ENCODE results near the gene PTPRZ1.

PTPRZ1 gene

GRCh38 chr7:121872831-121873288 lies at the start of gene PTPRZ1:
Gene PTPRZ1, plus strand, starts transcription at chr7:121873161. Its CDS starts 339 bp downstream, at chr7:121873500.
- H3K9me3 ChIP-seq (ENCODE audit: low read length), result peaks cover 9% of the 10 kb centered on the region
- H2AFZ ChIP-seq (ENCODE audit: low read depth, low read length), result peak within 1 kb of the TSS; percentile 81
- no peaks in the 10 kb centered on the region for H3K27me3 ChIP-seq (ENCODE audit: insufficient read depth, low read length)
- peak within 1 kb of the TSS; percentile 100 for H3K4me3 ChIP-seq (ENCODE audit: low read length)
- peaks cover 11% of the 10 kb centered on the region for H3K36me3 ChIP-seq (ENCODE audit: insufficient read depth, low read length)
- H3K4me1 ChIP-seq (ENCODE audit: insufficient read depth, low read length), result peaks cover 9% of the 10 kb centered on the region

- Histone ChIP-seq H2AFZ (ENCODE audit: low read depth, low read length) (no peak overlapping the region), H3K4me1 (ENCODE audit: insufficient read depth, low read length) (peaks cover 7% of the 10 kb centered on the region), H3K36me3 (ENCODE audit: insufficient read depth, low read length) (no peaks in the 10 kb centered on the region), H3K4me3 (ENCODE audit: low read length) (no peak overlapping the region), H3K9me3 (ENCODE audit: low read length) (no peaks in the 10 kb centered on the region), H3K27me3 (ENCODE audit: insufficient read depth, low read length) (no peaks in the 10 kb centered on the region)
Measured at GRCh38 chr7:121824276-121824675, 48.7 kb upstream of the PTPRZ1 start.

GRCh38 chr7:121831351-121831750 lies 41.6 kb upstream of the PTPRZ1 start:
- Histone ChIP-seq H3K9me3 (ENCODE audit: low read length) (no peaks in the 10 kb centered on the region), H2AFZ (ENCODE audit: low read depth, low read length) (peak overlapping the region; percentile 0), H3K4me1 (ENCODE audit: insufficient read depth, low read length) (peaks cover 8% of the 10 kb centered on the region), H3K36me3 (ENCODE audit: insufficient read depth, low read length) (no peaks in the 10 kb centered on the region), H3K4me3 (ENCODE audit: low read length) (no peak overlapping the region), H3K27me3 (ENCODE audit: insufficient read depth, low read length) (no peaks in the 10 kb centered on the region)

- H2AFZ ChIP-seq (ENCODE audit: low read depth, low read length), result peak overlapping the region; percentile 0
- H3K27me3 ChIP-seq (ENCODE audit: insufficient read depth, low read length), result no peaks in the 10 kb centered on the region
- H3K36me3 ChIP-seq (ENCODE audit: insufficient read depth, low read length), result no peaks in the 10 kb centered on the region
- H3K9me3 ChIP-seq (ENCODE audit: low read length), result no peaks in the 10 kb centered on the region
- peaks cover 13% of the 10 kb centered on the region for H3K4me1 ChIP-seq (ENCODE audit: insufficient read depth, low read length)
- no peak overlapping the region for H3K4me3 ChIP-seq (ENCODE audit: low read length)
Measured at GRCh38 chr7:121831801-121832200, 41.2 kb upstream of the PTPRZ1 start.

GRCh38 chr7:121832347-121832746 lies 40.6 kb upstream of the PTPRZ1 start:
- Histone ChIP-seq H3K4me3 (ENCODE audit: low read length) (no peak overlapping the region), H3K9me3 (ENCODE audit: low read length) (no peaks in the 10 kb centered on the region), H3K4me1 (ENCODE audit: insufficient read depth, low read length) (peaks cover 17% of the 10 kb centered on the region), H2AFZ (ENCODE audit: low read depth, low read length) (no peak overlapping the region), H3K36me3 (ENCODE audit: insufficient read depth, low read length) (no peaks in the 10 kb centered on the region), H3K27me3 (ENCODE audit: insufficient read depth, low read length) (no peaks in the 10 kb centered on the region)

DNA sequence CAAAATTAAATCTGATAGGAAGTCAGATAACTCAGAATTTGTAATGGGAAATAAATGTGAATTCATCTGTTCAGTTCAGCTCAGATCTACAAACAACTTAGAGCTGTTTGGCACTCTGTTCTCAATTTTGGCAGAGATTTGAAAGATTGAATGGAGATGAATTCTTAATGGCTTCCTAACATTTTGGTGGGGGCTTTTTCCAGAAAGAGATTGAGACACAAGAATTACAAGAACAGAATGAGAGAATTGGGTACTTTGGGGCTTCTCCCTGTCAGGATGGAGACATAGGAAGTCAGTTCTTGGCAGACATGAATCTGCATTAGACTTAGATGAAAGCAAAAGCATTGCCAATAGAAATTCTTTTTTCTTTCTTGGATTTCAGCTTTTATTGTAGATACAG lies 39.0 kb upstream of the PTPRZ1 start:
- H3K27me3 ChIP-seq (ENCODE audit: insufficient read depth, low read length), result no peaks in the 10 kb centered on the region
- H3K36me3 ChIP-seq (ENCODE audit: insufficient read depth, low read length), result no peaks in the 10 kb centered on the region
- H3K4me3 ChIP-seq (ENCODE audit: low read length), result no peak overlapping the region
- H2AFZ ChIP-seq (ENCODE audit: low read depth, low read length), result no peak overlapping the region
- peaks cover 28% of the 10 kb centered on the region for H3K4me1 ChIP-seq (ENCODE audit: insufficient read depth, low read length)
- H3K9me3 ChIP-seq (ENCODE audit: low read length), result no peaks in the 10 kb centered on the region

GRCh38 chr7:121837462-121837861 lies 35.5 kb upstream of the PTPRZ1 start:
- no peaks in the 10 kb centered on the region for H3K27me3 ChIP-seq (ENCODE audit: insufficient read depth, low read length)
- no peaks in the 10 kb centered on the region for H3K9me3 ChIP-seq (ENCODE audit: low read length)
- H2AFZ ChIP-seq (ENCODE audit: low read depth, low read length), result no peak overlapping the region
- H3K4me1 ChIP-seq (ENCODE audit: insufficient read depth, low read length), result peaks cover 23% of the 10 kb centered on the region
- H3K4me3 ChIP-seq (ENCODE audit: low read length), result no peak overlapping the region
- H3K36me3 ChIP-seq (ENCODE audit: insufficient read depth, low read length), result no peaks in the 10 kb centered on the region

GRCh38 chr7:121847041-121847440 lies 25.9 kb upstream of the PTPRZ1 start:
- no peaks in the 10 kb centered on the region for H3K9me3 ChIP-seq (ENCODE audit: low read length)
- H3K4me1 ChIP-seq (ENCODE audit: insufficient read depth, low read length), result no peaks in the 10 kb centered on the region
- no peaks in the 10 kb centered on the region for H3K27me3 ChIP-seq (ENCODE audit: insufficient read depth, low read length)
- H2AFZ ChIP-seq (ENCODE audit: low read depth, low read length), result no peak overlapping the region
- H3K4me3 ChIP-seq (ENCODE audit: low read length), result no peak overlapping the region
- no peaks in the 10 kb centered on the region for H3K36me3 ChIP-seq (ENCODE audit: insufficient read depth, low read length)

DNA sequence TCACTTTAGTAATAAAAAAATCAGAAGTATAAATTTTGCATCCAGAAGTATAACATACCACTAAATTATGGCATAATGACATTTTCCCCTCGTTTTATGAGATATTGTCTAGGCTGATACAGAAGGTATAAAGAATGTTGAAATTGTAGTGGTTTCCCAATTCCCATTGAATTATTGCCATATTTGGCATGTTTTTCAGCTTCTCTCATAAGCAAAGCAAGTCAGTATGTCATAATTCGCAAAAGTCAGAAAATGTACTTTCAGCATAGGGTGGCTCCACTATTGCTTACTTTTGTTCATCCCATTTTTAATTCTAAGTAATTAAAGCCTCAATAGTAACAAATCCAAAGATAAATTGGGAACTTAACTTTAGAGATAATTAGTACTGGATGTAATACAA lies 19.7 kb upstream of the PTPRZ1 start:
- Histone ChIP-seq H3K9me3 (ENCODE audit: low read length) (no peaks in the 10 kb centered on the region), H3K27me3 (ENCODE audit: insufficient read depth, low read length) (no peaks in the 10 kb centered on the region), H3K4me3 (ENCODE audit: low read length) (no peak overlapping the region), H3K36me3 (ENCODE audit: insufficient read depth, low read length) (no peaks in the 10 kb centered on the region), H3K4me1 (ENCODE audit: insufficient read depth, low read length) (no peaks in the 10 kb centered on the region), H2AFZ (ENCODE audit: low read depth, low read length) (no peak overlapping the region)

DNA sequence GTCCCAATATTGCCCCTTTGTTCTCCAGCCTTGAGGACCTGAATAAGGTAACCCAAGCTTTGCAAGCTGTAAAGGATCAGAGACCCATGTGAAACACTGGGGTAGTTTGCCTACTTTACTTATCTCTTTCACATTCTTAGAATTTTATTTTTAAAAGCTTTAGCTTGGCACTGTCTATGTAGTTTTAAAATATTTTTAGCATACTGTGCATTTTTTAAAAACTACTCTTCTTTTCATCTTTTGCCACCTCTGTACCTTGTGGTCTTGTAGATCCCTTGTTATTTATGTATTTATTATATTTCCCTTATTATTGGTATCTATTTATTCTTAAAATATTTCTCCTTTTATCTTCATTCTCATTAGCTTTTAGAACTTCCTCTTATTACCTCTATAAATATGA lies 12.0 kb upstream of the PTPRZ1 start:
- Histone ChIP-seq H3K27me3 (ENCODE audit: insufficient read depth, low read length) (no peaks in the 10 kb centered on the region), H3K9me3 (ENCODE audit: low read length) (no peaks in the 10 kb centered on the region), H3K36me3 (ENCODE audit: insufficient read depth, low read length) (no peaks in the 10 kb centered on the region), H3K4me1 (ENCODE audit: insufficient read depth, low read length) (no peaks in the 10 kb centered on the region), H3K4me3 (ENCODE audit: low read length) (no peak overlapping the region), H2AFZ (ENCODE audit: low read depth, low read length) (no peak overlapping the region)

DNA sequence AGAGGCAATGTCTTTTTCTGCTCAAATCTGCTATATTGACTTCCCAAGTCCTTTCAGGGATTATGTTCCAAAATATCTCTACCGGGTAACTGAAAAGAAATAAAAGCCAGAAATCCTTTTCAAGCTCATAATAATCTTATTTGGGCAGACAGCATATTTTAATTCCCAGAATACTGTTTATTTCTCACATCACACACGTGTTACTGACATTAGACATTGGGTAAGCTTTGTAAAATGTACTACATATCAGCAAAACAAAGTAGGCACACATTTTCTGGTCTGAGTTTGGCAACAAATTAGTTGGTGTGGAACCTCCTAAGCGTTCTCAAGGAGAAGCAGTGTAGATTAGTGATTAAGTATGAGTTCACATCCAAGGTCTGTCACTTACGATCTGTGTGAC lies 10.4 kb upstream of the PTPRZ1 start:
- Histone ChIP-seq H3K4me3 (ENCODE audit: low read length) (no peak overlapping the region), H2AFZ (ENCODE audit: low read depth, low read length) (no peak overlapping the region), H3K4me1 (ENCODE audit: insufficient read depth, low read length) (no peaks in the 10 kb centered on the region), H3K9me3 (ENCODE audit: low read length) (no peaks in the 10 kb centered on the region), H3K27me3 (ENCODE audit: insufficient read depth, low read length) (no peaks in the 10 kb centered on the region), H3K36me3 (ENCODE audit: insufficient read depth, low read length) (no peaks in the 10 kb centered on the region)

DNA sequence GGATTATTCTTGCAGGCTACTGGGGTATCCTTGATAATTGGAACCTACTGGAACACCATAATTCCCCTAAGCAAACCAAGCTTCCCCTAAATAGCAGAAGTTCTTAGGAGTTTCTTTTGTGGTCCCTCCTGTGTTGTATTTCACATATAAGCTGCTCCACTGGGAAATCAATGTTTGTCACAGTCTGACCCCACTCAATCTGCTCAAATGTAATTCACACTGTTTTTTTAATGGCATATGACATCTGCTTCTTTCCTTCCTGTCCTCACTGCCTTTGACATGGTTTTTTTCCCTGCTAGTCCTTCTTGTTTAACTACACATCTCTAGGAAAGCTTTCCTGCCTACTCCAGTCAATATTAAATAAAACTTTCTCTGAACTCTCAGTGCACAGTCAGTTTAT lies 1.8 kb upstream of the PTPRZ1 start:
- Histone ChIP-seq H3K9me3 (ENCODE audit: low read length) (no peaks in the 10 kb centered on the region), H3K36me3 (ENCODE audit: insufficient read depth, low read length) (no peaks in the 10 kb centered on the region), H3K27me3 (ENCODE audit: insufficient read depth, low read length) (no peaks in the 10 kb centered on the region), H3K4me1 (ENCODE audit: insufficient read depth, low read length) (peaks cover 9% of the 10 kb centered on the region), H3K4me3 (ENCODE audit: low read length) (no peak overlapping the region), H2AFZ (ENCODE audit: low read depth, low read length) (no peak overlapping the region)

DNA sequence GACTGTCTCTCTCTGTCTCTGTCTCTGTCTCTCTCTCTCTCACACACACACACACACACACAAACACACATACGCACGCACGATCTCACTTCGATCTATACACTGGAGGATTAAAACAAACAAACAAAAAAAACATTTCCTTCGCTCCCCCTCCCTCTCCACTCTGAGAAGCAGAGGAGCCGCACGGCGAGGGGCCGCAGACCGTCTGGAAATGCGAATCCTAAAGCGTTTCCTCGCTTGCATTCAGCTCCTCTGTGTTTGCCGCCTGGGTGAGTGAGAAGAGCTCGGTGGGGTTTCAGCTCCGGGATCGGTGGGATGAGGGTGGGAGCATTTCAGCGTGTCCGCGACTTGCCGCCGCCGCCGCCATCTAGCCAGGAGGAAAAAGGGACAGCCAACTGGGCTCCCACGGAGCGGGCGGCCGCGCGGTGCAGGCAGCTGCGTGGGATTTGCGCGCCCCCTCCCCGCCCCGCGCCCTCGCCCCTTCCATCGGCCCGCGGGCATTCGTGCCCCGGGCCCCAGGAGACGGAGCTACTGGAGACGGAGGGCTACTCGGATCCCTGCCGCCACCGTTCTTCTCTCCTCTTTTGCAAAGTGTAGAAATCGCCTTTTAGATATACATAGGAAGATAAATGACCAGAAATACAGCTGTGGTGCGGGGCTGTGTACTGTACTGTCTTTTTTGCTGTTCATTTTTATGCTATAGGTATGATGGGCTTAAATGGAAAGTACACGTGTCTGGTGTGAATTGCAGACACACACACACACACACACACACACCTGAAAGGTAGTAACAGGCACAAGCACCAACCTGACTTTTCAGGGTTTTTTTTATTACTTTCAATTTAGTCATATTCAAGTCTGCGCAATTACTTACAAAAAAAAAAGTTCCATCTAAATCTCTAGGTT lies 581 bp downstream of the PTPRZ1 start:
- H3K4me3 ChIP-seq (ENCODE audit: low read length), result peak overlapping the region; percentile 100
- peak overlapping the region; percentile 81 for H2AFZ ChIP-seq (ENCODE audit: low read depth, low read length)
- H3K27me3 ChIP-seq (ENCODE audit: insufficient read depth, low read length), result no peaks in the 10 kb centered on the region
- H3K9me3 ChIP-seq (ENCODE audit: low read length), result peaks cover 9% of the 10 kb centered on the region
- peaks cover 5% of the 10 kb centered on the region for H3K4me1 ChIP-seq (ENCODE audit: insufficient read depth, low read length)
- peaks cover 11% of the 10 kb centered on the region for H3K36me3 ChIP-seq (ENCODE audit: insufficient read depth, low read length)

All from neuron (in vitro differentiated cells).